ENCODE data around the gene C10orf71.

C10orf71 gene

GRCh38 chr10:49363309-49364031, 64.5 kb downstream of the C10orf71 start:
- no peak for DNase-seq

- no peak for DNase-seq
Measured at GRCh38 chr10:49364051-49364450, 65.1 kb downstream of the C10orf71 start.

- DNase-seq, result no peak
Measured at GRCh38 chr10:49364747-49365146, 65.8 kb downstream of the C10orf71 start.

GRCh38 chr10:49365275-49365674, 66.3 kb downstream of the C10orf71 start:
- DNase-seq, result no peak

GRCh38 chr10:49365675-49366415, 66.9 kb downstream of the C10orf71 start:
- DNase-seq, result no peak

GRCh38 chr10:49366460-49366859, 67.5 kb downstream of the C10orf71 start:
- no peak for DNase-seq

GRCh38 chr10:49367600-49367999, 68.6 kb downstream of the C10orf71 start:
- DNase-seq, result no peak

GRCh38 chr10:49368256-49368655, 69.3 kb downstream of the C10orf71 start:
- no peak for DNase-seq

GRCh38 chr10:49369216-49370162, 70.5 kb downstream of the C10orf71 start:
- DNase-seq, result no peak

- DNase-seq, result no peak
Measured at GRCh38 chr10:49370326-49371100, 71.5 kb downstream of the C10orf71 start.

GRCh38 chr10:49371967-49372366, 73.0 kb downstream of the C10orf71 start:
- DNase-seq, result no peak

- DNase-seq, result no peak
Measured at GRCh38 chr10:49373361-49373760, 74.4 kb downstream of the C10orf71 start.

GRCh38 chr10:49374740-49375139, 75.8 kb downstream of the C10orf71 start:
- no peak for DNase-seq

GRCh38 chr10:49375611-49376010, 76.6 kb downstream of the C10orf71 start:
- no peak for DNase-seq
